HG03060 (cell line): ENCODE results near the gene PKP4.

Source experiments
- ATAC-seq: cut with Tn5 transposase; IDR thresholded peaks from one replicate; pipeline ENCODE4 v1.9.1; 2021; ENCODE audit warnings: low read depth, moderate number of reproducible peaks; ENCODE audit not compliant: unreplicated experiment

Gene PKP4

DNA sequence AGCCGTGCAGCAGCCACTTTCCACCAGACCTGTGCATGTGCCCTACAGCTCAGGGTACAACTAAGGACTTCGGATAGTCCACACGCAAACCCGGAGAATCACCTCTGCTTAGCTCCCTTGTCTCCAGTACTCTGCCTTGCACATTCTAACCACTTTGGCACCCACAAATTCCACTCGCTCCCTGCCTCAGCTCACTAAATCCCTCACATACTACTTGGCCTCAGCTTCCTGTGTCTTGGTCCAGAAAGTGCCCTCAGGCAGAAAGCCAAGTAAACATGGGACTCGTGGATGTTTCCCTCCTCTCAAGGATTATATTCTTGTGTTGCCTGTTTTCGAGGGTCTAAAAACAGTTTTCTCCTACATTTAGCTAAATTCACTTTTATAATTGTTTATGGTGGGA lies 180.6 kb downstream of the PKP4 start:
- no peak for ATAC-seq

DNA sequence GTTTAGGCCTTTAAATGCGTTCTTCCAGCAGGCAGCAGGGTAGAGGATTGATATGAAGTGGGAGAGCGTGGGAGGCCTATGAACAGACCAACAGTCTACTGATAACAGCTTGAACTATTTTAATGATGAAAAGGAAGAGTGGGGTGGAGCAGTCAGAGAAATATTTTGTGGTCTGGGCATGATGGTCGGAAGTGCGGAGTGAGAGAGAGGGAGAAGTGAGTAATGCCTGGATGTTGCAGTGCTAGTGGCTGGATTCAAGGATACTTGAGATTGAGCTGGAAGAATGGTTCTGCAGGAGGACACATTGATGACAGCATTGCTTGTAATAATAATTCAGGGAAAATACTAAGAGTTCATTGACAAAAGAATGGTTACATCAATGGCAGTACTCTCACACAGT lies 187.4 kb downstream of the PKP4 start:
- ATAC-seq = no peak

DNA sequence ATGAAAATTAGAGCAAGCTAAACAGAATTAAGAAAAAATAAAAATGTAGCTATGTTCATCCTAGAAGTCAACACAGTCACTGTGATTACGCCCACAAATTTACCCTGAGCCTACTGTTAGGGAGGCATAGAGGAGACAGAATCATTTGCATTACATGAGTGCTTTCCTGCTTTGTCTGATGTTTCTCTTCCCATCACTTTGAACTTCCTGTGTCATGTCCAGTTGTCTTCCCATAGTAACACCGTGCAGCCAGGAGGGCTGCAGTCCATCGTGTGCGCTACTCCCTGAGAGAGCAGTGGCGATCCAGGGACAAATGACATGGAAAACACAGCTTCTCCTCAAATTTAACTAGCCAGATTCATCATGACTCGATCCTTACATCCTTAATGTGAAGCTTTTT lies 188.5 kb downstream of the PKP4 start:
- ATAC-seq = no peak

DNA sequence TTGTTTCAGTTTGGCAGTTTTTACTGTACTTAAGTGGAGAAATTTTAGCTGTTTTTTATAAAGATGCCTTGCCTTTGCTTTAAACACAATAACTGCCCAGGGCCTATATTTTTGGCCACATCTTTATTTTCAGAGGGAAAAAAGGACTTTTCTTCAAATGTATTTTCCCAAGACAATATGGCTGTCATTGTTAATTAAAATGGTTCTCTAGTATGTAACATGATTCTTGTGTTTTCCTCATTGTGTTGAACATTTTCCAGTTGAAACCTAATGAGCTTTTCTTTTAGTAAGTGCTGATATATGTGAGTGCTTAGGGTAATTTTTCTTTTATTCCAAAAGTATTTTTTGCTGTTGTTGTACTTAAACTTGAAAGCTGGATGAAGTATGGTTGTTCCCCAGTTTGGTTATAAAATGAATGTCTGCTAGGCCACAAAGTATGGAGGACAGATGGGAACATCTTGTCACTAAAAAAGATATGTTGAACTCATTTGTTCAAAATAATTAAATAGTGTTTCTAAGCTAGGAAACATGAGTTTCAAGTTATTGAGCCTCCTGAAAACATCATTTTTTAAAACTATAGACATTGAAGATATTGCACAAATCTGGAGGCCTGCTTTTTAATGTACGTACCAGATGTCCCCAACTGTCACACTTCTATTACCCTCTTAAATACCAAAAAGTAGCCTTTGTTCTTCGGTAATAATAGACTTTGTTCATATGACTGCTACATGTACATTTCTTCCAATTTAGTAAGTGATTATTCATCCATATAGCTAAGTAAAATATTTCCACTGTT lies 190.9 kb downstream of the PKP4 start:
- ATAC-seq = no peak

DNA sequence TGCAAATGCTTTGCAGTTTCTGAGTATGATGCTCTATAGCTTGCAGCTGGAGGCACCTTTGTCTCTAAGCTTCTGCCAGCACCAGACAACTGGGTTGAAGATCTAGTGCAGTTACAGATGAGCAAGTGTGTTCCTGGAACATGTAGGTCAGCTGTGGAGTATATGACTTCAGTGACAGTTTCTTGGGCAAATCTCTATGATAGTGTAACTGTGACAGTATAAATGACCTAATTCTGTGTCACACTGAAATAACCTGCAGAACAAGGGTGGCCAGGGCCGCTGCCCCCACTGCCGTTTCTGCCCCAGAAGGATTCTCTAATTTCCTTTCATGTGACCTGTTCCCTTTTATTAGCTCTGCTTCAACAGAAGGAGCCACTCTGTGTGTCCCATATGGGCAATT lies 193.1 kb downstream of the PKP4 start:
- ATAC-seq = no peak

DNA sequence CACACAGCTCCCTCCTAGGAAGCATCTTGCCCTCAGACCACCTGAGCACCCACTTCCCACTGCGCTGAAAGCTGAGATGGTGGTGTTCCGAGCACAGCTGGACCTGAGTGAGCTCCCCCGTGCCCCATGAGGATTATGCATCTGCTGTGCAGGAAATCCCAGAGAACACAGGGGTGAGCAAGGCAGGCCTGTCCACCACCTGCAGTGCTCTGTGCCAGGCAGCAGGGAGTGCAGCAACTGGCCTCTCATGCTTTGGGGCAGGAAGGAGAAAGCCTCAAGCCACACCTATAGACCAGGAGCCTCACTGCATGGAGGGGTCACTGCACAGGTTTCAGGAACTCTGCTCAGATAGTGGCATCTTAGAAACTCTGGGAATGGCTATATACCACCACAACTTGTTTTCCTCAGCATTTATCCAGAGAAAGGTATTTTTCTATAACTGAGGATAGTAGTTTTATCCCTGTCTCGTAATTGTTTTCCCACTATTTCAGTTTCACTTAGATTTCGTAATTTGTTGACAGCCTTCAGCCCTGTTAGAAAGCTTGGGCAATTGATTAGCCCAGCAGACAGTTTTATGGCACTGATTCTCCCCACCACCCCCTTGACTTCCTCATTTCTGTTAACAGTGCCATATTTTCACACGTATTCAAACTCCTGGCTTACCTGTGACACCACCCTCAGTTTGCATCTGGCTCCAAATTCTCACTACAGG lies 194.1 kb downstream of the PKP4 start:
- ATAC-seq = no peak

DNA sequence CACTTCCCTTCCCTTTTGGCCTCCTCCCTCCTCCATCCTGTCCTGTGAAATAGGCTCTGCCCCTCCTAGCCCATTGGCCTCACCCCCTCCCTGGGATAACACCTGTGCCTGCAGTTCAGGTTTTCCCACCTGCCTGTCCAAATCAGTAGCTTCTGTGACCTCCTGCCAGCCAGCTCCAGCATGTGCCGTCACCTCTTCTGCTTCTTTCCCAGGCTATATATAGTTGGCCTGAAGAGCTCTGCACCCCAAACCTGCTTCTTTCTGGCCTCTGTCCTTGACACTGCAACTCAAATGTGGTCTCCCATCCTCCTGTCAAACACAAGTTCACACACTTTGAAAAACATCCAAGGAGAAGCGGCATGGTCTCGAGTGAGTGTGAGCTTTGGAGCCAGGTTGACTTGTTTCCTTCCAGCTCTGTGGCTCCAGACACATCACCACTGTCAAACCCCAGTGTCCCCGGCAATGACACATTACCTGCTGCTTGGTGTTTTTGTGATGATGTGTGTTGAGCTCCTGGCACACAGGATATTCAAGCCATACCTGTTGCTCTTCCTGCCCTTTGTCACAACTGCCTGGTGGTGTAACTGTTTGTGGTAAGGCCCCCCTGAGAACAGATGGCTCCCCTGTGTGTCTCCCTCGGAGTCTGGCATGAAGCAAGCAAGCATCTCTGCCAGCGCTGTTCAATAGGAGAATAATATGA lies 194.8 kb downstream of the PKP4 start:
- no peak for ATAC-seq

DNA sequence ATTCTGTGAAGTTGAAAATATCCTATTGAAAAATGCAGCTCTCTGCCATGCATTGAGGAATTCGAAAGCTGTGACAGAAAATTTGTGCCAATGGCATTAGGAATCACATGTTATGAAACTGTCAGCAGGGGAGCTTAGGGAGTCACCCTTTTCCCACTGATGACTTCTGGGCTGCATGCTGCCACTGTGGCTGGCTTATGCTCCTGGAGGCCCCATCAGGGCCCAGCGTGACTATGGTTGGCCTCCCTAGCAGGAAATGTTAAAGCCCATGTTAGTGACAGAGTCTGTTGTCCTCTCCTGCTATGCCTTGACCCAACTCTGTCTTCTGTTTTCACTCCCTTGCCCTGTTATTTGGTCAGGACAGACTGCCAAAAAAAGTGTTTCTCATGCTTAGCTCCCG lies 198.9 kb downstream of the PKP4 start:
- ATAC-seq = no peak

DNA sequence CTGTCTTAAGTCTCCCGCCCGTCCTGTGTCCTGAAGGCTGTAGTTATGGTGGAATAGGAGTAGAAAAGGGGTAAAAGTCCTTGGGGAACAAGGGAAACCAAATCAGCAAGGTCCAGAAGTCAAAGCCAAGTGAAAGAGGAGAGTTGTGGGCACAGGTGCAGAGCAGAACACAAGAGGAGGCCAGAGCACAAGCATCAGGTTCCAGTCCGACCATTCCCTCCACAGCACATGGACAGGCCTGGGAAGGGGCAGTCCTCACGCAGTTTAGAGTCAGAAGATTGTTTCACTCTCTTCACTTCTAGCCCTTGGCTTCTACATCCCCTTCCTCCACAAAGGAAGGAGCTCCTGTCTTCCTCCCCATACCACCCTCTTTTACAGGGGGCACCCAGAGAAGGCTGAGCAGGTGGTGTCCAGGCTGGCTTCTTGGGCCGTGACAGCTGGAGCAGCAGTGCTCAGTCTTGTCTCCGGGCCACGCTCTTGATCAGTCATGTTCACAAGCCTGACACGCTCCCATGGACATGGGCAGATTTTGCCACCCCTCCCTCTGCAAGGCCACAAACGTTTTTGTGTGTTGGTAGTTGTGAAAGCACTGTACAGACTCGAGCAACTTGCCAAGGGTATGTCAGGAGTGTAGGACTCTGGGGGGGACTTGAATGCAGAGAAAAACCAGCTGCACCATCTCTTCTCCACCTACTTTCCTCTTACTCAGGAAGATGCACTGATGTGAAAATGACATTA lies 199.9 kb downstream of the PKP4 start:
- no peak for ATAC-seq

DNA sequence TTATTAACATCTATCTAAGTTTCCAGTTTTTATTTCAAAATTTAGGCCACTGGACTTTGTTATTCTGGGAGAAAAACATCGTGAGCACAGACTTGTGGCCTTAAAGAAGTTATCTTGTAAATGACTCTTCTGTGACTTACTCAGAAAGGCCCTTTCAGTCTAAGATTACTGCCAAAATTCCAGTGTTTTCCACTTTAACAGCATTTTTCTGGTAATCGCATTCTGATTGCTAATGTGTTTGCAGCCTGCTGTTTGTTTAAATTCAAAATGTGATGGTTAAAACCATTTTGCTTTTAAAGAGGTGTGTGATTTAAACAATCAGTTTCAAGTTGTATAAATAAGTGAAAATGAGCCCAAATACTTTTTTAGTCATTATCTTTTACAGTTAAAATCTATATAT lies 201.6 kb downstream of the PKP4 start:
- ATAC-seq = no peak

DNA sequence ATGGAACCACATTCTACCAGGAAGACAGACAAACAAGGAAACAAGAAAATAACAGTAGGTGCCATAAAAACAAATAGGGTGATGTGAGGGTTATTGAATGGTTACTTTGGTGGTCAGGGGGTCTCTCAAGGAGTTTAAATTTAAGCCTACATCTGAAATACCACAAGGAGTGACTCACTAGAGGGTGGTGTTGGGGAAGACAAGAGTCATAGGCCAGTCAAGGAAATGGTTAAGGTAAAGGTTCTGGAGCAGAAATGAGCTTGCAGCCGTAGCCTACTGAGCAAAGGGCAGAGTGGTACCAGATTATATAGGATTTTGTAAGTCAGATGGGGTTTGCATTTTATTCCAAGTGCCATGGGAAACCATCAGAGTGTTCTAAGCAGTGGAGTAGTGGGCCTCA lies 202.7 kb downstream of the PKP4 start:
- ATAC-seq = no peak

DNA sequence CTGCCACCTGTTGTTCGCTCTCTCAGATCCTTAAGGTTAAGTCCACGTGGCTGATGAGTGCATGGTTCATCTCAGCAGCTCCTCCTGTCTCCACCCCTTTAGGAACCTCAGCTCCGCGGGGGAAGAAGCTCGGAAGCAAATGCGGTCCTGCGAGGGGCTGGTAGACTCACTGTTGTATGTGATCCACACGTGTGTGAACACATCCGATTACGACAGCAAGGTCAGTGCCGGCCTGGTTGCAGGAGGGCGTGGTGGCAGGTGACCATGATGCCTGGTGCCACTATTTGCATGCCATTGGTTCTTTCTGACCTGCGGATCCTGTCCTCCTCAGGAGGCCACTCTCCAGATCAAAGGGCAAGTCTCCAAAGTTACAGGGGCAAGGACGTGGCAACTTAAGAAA lies 204.5 kb downstream of the PKP4 start:
- ATAC-seq = no peak

DNA sequence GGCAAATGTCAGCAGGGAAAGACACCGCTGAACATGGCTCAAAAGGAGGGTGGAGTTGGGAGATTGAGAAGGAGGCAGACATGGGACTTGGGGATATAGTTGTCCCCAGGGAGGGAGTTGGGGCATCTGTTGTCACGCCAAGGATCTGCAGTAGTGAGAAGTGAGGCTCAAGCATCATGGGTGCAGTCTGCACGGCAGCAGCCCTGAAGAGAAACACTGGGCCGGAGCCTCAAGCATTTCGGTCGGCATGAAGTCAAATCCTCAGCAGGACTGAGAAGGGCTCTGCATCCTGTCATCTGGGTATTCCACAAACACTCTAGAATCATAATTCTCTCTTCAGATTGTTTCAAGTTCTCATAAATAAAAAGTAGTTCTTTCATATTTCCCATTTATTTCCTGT lies 205.7 kb downstream of the PKP4 start:
- no peak for ATAC-seq

DNA sequence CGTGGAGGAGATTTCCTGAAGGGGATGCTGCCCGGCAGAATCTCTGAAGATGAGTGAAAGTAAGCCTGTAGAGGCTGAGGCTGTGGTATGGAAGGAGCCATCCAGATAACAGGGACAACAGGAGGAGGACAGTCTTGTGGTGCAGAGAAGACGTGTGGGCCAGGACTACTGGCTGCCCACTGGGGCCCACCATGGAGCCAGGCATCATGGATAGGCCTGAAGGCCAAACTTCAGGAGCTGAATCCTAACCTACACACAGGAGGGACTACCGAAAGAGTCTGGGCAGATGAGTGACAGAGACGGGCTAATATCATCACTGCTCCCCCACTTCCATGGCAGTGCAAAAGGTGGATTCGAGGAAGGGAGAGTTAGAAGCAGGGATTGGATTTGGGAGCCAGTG lies 207.0 kb downstream of the PKP4 start:
- no peak for ATAC-seq

DNA sequence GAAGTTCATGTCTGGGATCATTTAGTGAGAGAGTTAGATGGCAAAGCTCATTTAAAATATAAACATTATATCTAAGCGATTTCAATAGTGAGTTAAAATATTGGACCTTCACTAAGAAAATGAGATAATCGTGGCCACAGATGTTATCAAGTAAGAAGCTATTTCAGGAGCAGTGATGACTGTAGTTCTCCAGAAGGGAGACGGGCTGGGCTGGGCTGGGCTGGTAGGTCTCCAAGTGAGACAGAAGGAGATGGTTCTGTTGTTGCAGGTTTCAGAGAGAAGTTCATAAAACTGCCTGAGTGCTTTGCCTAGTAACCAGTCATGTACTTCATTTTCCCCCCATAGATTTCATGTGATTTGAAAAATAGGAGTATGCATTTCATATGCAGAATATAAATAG lies 208.2 kb downstream of the PKP4 start:
- ATAC-seq = no peak

DNA sequence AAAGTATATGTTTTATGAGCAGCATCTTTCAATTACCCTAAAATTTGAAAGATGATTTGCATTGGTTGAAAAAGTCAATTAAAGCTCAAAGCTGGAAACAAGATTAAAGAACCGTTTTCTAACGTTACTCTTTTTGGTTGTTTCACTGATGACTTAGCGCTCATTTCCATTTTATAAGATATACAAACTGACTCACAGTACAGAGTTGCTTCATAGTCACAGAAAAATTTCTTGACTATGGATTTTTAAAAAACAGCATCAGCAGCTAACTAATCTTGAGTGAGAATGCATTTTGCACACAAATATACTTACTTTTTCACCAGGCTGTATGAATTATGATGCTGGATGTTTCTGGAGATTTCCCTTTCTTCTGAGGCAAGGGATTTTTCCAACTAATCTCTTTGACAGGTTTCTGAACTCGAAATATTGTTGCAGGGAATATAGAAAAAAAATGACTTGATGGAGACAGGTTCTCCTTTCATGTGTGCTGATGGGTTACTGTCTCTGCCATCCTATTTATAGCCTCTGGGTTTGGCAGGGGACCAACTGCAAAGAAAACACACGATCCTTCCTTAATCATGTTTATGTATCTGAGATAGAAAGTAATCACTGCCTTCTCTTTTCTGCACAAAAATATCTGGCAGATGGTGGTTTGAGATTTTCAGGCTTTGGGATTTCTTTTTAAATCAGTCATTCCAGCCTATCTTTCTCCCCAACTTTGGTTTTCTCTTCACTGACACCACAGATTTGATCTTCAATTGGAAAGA lies 209.0 kb downstream of the PKP4 start:
- ATAC-seq = no peak

DNA sequence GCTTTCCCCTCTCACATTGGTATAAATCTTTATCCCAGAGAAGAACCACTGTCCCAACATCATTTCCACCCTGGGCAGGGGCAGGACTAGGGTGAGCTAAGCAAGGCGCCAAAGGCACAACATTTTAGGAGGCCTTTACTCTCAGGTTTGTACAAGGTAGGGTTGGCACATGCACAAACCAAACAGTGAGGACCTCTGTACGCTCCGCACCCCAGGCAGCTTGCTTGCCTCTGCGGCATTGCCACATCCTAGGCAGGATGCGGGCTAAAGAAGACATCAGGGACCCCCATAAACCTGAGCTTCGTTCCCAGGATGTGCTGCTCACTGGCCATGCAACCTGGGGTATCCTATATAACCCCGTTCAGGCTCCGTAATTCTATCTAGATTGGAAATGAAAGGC lies 210.2 kb downstream of the PKP4 start:
- no peak for ATAC-seq

DNA sequence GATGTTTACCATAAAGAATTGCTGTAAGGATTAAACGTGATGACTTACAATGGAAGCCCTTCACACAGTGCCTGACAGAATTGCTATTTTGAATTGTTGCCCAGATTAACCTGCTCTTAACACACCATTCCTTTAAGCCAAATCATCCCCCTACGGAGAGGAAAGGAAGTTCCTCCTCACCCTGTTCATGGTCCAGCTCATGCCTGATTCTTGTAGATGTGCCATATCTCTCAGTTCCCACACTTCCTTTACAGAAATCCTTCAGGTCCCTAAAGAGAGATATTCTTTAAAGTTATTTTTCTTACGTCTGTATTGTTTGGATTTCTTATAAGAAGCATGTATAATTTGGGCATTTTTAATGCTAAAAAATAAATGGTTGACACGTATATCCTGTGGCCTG lies 210.8 kb downstream of the PKP4 start:
- ATAC-seq = no peak

DNA sequence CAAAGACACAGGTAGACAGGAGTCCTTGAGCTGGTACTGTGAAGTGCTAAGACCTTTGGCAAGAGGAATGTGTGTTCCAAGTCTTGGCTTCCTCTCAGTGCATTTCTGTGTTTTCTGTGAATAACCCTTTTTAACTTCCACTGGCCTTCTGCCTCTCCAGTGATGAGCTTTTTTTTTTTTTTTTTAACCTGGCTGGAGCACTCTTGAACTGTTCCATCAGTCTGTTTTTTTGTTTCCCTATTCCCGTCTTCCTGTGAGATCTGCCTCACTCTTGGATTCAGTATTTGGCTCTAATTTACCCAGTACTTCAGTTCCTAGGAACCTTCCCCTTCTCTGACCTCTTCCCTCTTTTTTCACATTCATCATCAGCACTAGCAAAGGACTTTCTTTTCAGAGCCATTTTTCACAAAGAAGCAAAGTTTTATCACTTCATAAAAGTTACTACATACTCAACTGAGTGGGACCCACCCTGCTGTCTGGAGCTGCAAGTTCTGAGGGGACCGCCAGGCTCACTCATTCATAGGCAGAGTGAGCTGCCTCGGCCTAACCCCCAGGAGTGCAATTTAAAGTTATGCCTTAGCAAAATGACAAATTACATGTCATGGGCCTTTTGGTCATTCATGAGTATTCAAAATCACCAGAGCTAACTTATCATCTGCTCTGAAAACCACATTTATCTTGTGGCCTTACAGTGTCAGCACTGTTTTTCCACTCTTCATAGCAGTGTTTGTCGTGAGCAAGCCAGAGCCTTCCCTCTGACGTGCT lies 211.4 kb downstream of the PKP4 start:
- no peak for ATAC-seq

DNA sequence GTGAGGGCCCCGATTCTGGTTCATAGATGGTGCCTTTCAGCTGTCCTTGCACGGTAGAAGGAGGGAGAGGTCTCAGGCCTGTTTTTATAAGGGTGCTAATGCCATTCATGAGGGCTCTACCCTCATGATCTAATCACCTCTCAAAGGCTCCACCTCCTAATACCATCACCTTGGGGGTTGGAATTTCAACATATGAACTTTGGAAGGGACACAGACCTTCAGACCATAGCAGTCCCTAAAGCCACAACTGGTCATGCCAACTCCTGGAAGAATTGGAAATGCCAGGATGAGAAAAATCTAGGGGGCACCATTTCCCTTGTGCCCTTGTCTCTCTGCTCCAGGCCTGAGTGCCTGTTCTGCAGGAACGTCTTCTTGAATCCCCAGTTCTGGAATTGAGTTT lies 213.5 kb downstream of the PKP4 start:
- no peak for ATAC-seq
